ENCODE data around the gene NUDT6. TPM values are rescaled to one million over a fixed set of nuclear protein-coding genes. Genes with fewer than 3 reads are reported as not detected.
"Not testable (repeated sequence)": the region's sequence is repeated elsewhere in the genome, so short reads cannot be mapped to it uniquely, and the experiment has no call there.

The NUDT6 gene
- polyA plus RNA-seq, 3 donors = 13.7 to 19.5 (median 18.9) TPM

- no peak for DNase-seq (ENCODE audit: extremely low read depth in 1 of 11, low read depth in 9 of 11, low spot score in 4 of 11)
Observed at GRCh38 chr4:122894827-122895226, 27.6 kb downstream of the NUDT6 start.

DNA sequence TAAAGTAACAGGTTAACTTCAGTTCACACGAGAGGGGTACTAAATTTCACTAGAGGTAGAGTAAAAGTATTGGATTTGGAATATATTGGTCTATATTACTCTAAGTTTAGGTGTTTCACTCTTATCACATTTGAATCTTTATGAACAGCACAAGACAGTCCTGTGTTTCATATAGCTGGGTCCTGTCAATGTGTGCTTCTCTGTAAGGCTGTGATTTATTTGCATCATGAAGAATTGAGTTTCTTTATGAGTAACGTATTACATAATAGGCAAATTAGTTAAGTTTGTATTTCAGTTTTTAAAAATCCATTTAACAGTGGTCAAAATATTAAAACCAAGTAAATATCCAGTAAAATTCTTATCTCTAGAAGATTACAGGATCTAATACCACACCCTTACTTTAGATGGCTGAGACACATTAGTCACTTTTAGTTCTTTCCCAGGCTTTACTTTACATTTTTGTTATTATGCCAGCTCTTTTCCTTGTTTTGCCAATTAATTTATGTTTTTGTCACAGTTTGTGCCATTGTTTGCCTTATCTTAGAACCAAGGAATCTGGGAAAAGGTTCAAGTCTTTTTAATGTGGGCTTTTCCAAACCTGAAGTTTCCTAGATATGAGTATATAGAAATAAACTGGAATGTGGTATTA is 32.1 kb downstream of the NUDT6 start:
- DNase-seq (ENCODE audit: extremely low read depth in 1 of 11, low read depth in 9 of 11, low spot score in 4 of 11) = no peak

DNA sequence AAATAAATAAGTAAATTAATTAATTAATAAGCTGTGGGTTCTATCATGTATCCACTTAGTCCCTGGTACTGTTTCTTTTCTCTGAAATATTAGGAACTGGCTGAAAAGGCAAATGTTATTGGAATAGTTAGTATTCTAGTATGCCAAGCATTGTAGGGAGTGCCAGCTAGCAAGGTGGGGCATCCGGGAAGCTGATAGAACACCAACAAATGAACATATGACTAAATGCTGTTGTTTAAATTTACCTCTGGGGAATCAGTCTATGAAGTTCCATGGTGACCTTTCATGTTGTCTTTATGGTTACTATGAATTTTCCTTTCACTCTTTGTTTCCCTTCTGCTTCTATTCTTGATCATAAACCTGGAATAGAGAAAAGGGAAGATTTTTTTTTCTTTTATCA is 32.7 kb downstream of the NUDT6 start:
- no peak for DNase-seq (ENCODE audit: extremely low read depth in 1 of 11, low read depth in 9 of 11, low spot score in 4 of 11)

GRCh38 chr4:122884499-122884898 is 37.9 kb downstream of the NUDT6 start:
- DNase-seq (ENCODE audit: extremely low read depth in 1 of 11, low read depth in 9 of 11, low spot score in 4 of 11) = no peak

DNA sequence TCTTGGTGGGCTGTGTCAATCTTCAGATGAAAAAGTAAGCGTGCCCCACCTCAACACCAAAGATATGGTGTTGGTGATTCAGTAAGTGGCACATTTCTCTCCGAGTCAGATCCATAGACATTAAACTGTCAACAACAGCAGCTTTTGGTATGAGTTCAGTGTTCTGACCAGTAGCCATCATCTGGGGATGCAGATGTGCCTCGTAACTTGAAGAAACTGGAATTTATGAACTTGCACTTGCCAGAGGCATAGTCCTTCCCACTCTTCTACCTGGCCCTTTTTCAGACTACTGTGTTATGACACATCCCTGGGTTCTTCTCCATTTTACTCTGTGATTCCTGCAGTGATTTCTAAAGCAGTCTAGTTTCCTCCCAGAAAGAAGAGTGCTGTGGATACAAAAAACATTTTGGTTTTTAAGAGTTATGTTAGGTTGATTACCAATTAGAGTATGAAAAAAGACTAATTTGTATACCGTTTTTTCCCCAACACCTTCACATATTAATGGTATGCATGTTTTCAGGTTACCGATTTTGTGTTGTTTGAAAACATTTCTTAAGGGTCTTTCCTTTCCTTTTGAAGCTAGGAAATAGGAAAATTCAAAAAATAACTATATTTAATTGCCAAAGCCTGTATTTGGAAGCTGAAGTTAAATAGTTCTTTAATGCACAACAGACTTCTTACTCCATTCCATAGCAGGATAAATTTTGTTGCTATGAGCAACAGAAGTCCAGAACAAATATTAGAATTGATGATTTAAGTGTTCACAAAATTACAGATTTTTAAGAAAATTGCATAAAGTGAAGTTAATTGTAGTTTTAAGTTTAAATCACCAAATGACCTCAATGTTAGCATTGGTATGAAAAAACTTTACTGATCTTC is 39.3 kb downstream of the NUDT6 start:
- no peak for DNase-seq (ENCODE audit: extremely low read depth in 1 of 11, low read depth in 9 of 11, low spot score in 4 of 11)

DNA sequence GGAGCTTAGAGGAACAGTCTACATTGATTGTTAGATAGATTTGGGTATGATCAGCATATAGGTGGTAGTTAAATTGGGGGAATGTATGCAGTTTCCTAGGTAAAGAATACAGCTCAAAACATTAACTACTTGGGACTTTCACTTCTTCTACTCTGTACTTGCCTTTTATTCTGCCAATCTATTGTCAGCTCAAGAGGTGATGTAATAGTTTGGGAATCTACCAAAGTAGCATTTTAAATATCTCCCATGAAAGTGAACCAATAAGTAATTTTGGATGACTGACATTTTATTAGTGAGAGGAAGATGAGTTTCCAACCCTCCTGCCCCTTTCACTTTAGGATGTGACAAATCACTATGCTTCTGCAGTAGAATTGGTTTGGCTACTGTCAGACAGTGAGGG is 43.4 kb downstream of the NUDT6 start:
- DNase-seq (ENCODE audit: extremely low read depth in 1 of 11, low read depth in 9 of 11, low spot score in 4 of 11) = no peak

DNA sequence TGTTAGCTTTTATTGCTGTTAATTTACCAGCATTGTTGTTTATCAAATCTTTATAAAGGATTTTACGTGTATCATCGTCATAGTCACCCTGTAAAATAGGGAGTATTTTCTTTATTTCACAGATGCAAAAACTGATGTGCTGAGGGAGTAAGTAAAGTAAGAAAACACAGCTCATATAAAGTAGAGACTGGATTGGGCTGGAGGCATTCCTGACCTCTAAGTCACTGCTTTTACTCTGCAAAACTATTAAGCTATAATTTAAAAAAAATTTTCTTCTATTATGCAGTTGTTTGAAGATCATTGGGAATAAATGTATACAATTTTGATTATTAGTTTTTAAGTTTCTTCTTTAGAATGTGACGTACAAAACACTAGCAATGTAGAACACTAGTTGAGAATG is 45.9 kb downstream of the NUDT6 start:
- no peak for DNase-seq (ENCODE audit: extremely low read depth in 1 of 11, low read depth in 9 of 11, low spot score in 4 of 11)

GRCh38 chr4:122875949-122876348 is 46.4 kb downstream of the NUDT6 start:
- no peak for DNase-seq (ENCODE audit: extremely low read depth in 1 of 11, low read depth in 9 of 11, low spot score in 4 of 11)

- DNase-seq (ENCODE audit: extremely low read depth in 1 of 11, low read depth in 9 of 11, low spot score in 4 of 11) = no peak
Observed at GRCh38 chr4:122873821-122874593, 48.4 kb downstream of the NUDT6 start.

- no peak for DNase-seq (ENCODE audit: extremely low read depth in 1 of 11, low read depth in 9 of 11, low spot score in 4 of 11)
Observed at GRCh38 chr4:122873146-122873545, 49.3 kb downstream of the NUDT6 start.

- not testable (repeated sequence) for DNase-seq (ENCODE audit: extremely low read depth in 1 of 11, low read depth in 9 of 11, low spot score in 4 of 11)
Observed at GRCh38 chr4:122868235-122868634, 54.2 kb downstream of the NUDT6 start.

DNA sequence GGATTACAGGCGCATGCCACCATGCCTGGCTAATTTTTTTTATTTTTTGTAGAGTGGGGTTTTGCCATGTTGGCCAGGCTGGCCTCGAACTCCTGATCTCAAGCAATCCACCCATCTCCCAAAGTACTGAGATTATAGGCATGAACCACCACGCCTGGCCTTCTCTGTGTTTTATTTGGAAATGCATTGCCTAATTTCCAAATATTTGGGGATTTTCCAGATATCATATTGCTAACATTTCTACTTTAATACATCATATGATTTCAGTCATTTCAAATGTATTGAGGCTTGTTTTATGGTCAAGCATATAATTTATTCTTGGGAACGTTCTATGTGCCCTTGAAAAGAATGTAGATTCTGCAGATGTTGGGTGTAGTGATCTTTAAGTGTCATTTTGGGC is 57.0 kb downstream of the NUDT6 start:
- no peak for DNase-seq (ENCODE audit: extremely low read depth in 1 of 11, low read depth in 9 of 11, low spot score in 4 of 11)

DNA sequence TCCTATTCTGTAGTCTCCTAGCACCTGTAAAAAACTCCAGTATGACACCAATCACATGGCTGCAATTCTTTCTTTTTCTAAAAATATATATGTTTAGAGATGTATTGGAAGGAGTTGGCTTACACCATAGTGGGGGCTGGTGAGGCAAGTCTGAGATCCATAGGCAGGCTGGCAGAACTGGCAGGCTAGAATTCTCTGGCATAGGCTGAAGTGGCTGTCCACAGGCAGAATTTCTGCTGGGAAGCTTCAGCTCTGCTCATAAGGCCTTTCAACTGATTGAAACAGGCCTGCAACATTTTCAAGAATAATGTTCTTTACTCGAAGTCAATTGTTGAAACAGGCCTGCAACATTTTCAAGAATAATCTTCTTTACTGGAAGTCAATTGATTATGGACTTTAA is 58.8 kb downstream of the NUDT6 start:
- no peak for DNase-seq (ENCODE audit: extremely low read depth in 1 of 11, low read depth in 9 of 11, low spot score in 4 of 11)

- DNase-seq (ENCODE audit: extremely low read depth in 1 of 11, low read depth in 9 of 11, low spot score in 4 of 11) = no peak
Observed at GRCh38 chr4:122861172-122861943, 61.0 kb downstream of the NUDT6 start.

- DNase-seq (ENCODE audit: extremely low read depth in 1 of 11, low read depth in 9 of 11, low spot score in 4 of 11) = no peak
Observed at GRCh38 chr4:122858705-122859104, 63.7 kb downstream of the NUDT6 start.

- no peak for DNase-seq (ENCODE audit: extremely low read depth in 1 of 11, low read depth in 9 of 11, low spot score in 4 of 11)
Observed at GRCh38 chr4:122857160-122857559, 65.2 kb downstream of the NUDT6 start.

GRCh38 chr4:122855353-122855890 is 67.0 kb downstream of the NUDT6 start:
- DNase-seq (ENCODE audit: extremely low read depth in 1 of 11, low read depth in 9 of 11, low spot score in 4 of 11) = no peak

DNA sequence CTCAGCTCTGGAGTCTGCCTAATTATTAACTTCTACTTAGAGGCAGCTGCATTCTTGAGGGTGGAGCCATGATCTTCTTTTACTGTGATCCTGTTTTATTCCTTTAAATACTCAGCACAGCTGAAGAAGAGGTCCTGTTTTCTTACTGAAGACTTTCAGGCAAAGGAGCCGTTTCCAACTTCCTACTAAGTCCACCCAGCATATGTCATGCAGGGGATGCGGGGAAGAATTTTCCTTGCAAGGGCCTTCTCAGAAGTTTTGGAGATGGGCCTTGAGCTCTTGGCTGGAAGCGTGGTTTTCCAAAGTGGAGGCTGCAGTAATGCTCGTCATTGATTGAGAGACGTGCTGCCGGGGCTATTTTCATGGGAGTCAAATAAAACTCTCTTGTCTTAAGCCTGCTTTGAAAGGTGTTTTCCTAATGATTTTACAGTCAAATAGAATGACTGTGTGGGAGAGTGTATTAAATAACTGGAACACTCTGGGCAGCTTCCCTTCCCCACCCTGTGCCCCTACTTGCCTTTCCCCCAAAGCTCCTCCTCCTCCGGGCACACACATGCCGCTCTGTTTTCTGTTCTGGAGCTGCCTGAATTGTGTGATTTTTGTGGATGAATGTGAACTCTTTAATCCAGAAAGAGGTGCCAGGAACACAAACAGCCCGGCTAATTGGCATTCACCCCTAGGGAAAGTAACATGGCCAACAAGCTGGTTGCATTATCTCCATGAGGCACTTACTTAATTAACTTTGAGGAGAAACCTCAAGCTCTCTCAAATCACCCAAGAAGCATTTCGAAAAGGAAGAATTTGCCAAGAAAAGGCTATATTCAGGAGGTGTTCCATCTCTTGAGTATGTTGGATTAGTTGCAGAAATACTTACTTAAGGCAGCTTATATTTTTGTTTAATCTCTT is 67.7 kb downstream of the NUDT6 start:
- peak in 7 of 11 donors; percentile 10 to 34 (median 12) for DNase-seq (ENCODE audit: extremely low read depth in 1 of 11, low read depth in 9 of 11, low spot score in 4 of 11)

All from renal cortex interstitium (tissue), 11 donors.